Measurements from ENCODE around the gene KNDC1. TPM values are rescaled to one million over a fixed set of nuclear protein-coding genes. Genes with fewer than 3 reads are reported as not detected.
"Not testable (repeated sequence)": the region's sequence is repeated elsewhere in the genome, so short reads cannot be mapped to it uniquely, and the experiment has no call there.

The KNDC1 gene
- total and polyA plus RNA-seq, 2 experiments from 2014 or later: 1.8 to 16.0 TPM

DNA sequence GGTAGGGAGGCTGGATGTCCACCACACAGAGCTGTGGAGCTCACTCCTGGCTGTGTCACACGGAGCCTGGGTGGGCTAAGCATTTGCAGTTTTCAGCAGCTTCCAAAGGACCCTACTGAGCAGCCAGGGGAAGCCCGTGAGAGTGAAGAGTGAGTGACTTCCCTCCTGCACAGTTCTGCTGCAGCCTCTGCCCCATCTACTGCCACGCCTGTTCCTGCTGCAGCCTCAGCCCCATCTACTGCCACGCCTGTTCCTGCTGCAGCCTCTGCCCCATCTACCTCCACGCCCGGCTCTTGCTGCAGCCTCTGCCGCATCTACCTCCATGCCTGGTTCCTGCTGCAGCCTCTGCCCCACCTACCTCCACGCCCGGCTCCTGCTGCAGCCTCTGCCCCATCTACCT is 104.4 kb downstream of the KNDC1 start (continued):
- TF ChIP-seq ZNF462 (CRISPR knock-in tag; IDR thresholded peaks at IDR 0.05): no peak
- no peak for TF ChIP-seq REST (IDR thresholded peaks at IDR 0.05; ENCODE audit: unreplicated experiment)

GRCh38 chr10:133265052-133265451 is 105.0 kb downstream of the KNDC1 start:
- not testable (repeated sequence) for DNase-seq (ENCODE audit: low spot score); H3K4me3 ChIP-seq; H3F3A ChIP-seq (replicated peaks; ENCODE audit: low read depth); H3K27ac Mint-ChIP-seq; H4K20me1 ChIP-seq (replicated peaks; ENCODE audit: insufficient read depth); H3K27ac ChIP-seq (ENCODE audit: low read depth); H3K4me3 Mint-ChIP-seq; H3K36me3 Mint-ChIP-seq (ENCODE audit: low read depth); H3K4me1 ChIP-seq (ENCODE audit: insufficient read depth); H3K4me2 ChIP-seq; ATAC-seq; H3K27me3 ChIP-seq (ENCODE audit: insufficient read depth); H3K36me3 ChIP-seq (ENCODE audit: insufficient read depth); H3K9me3 Mint-ChIP-seq; H2AFZ ChIP-seq; H3K79me2 ChIP-seq (replicated peaks; ENCODE audit: insufficient read depth); H3K4me1 Mint-ChIP-seq; H3K9me2 ChIP-seq (ENCODE audit: insufficient read depth)
- peaks cover 15% of the 10 kb centered on the region for H3K27me3 Mint-ChIP-seq (ENCODE audit: insufficient read depth, low read depth, poor library complexity)

Data from GM23338 (cell line).